A673 (cell line): ENCODE measurements around the gene ARAP3.

ENCODE experiments used
- CTCF ChIP-seq: fragments of 300-800, 200-600 bp; sonication (generic); conservative IDR thresholded peaks from 2 replicates; pipeline ENCODE4 v1.5.1; 2017; ENCODE audit warnings: low read depth, mild to moderate bottlenecking, antibody characterized with exemption, low read length, moderate library complexity, mixed read lengths
- EZH2 ChIP-seq: fragments of 200-600 bp; sonication (generic); IDR thresholded peaks from 2 replicates; pipeline ENCODE4 v1.6.1; 2017; ENCODE audit warnings: borderline replicate concordance, low read depth, mild to moderate bottlenecking, mixed read lengths, antibody characterized with exemption, low read length; ENCODE audit not compliant: poor library complexity, severe bottlenecking

- TF ChIP-seq CTCF: no peak
- TF ChIP-seq EZH2: no peak
Measured at GRCh38 chr5:141605523-141606277, 76.3 kb downstream of the ARAP3 start.
